Measurements from ENCODE around the gene PARVG. TPM values are rescaled to one million over a fixed set of nuclear protein-coding genes. Genes with fewer than 3 reads are reported as not detected.

PARVG gene
- total RNA-seq, 2 experiments from 2014 or later = 175 to 186 TPM

- CTCF ChIA-PET = interaction anchor here (1.0 to 1.1 kb wide), 2 partner anchors 97 to 190 kb away, joined by 3 read pairs; no protein-coding TSS in a partner anchor
- POLR2A ChIA-PET = interaction anchor here (0.6 to 5.4 kb wide), 5 partner anchors 10 to 228 kb away, joined by 3 to 53 read pairs (median 5); partner anchors contain the start of gene SAMM50
- peak; percentile 31 for DNase-seq
These were observed 2.5 kb downstream of the PARVG start for GRCh38 chr22:44183287-44183588.

GRCh38 chr22:44184006-44184405 is 3.3 kb downstream of the PARVG start:
- peaks cover 38% of the 10 kb centered on the region for H3K4me1 Mint-ChIP-seq (ENCODE audit: low read depth)
- no peak overlapping the region for H3K4me3 Mint-ChIP-seq
- no peak for ATAC-seq
- ChIA-PET CTCF (interaction anchor here (1.0 kb wide), 1 partner anchor 102 kb away, joined by 5 read pairs; no protein-coding TSS in a partner anchor), POLR2A (interaction anchor here (5.4 kb wide), 1 partner anchor 9 kb away, joined by 53 read pairs; no protein-coding TSS in a partner anchor)
- H3K36me3 Mint-ChIP-seq (ENCODE audit: low read depth) = peaks cover 31% of the 10 kb centered on the region
- H3K27ac Mint-ChIP-seq = no peak overlapping the region
- H3K9me3 Mint-ChIP-seq (ENCODE audit: insufficient read depth) = no peaks in the 10 kb centered on the region
- no peak for DNase-seq
- peaks cover 5% of the 10 kb centered on the region for H3K27me3 Mint-ChIP-seq (ENCODE audit: low read depth)

More at GRCh38 chr22:44183287-44183588, 2.5 kb downstream of the PARVG start:
- no peak for ATAC-seq
- peaks cover 5% of the 10 kb centered on the region for H3K27me3 Mint-ChIP-seq (ENCODE audit: low read depth)
- peaks cover 38% of the 10 kb centered on the region for H3K4me1 Mint-ChIP-seq (ENCODE audit: low read depth)
- H3K4me3 Mint-ChIP-seq = peak overlapping the region; percentile 95
- H3K27ac Mint-ChIP-seq = peak overlapping the region; percentile 92
- peaks cover 31% of the 10 kb centered on the region for H3K36me3 Mint-ChIP-seq (ENCODE audit: low read depth)
- no peaks in the 10 kb centered on the region for H3K9me3 Mint-ChIP-seq (ENCODE audit: insufficient read depth)

GRCh38 chr22:44185237-44186120 is 4.8 kb downstream of the PARVG start:
- Mint-ChIP-seq H3K9me3 (ENCODE audit: insufficient read depth) (no peaks in the 10 kb centered on the region), H3K27ac (no peak overlapping the region), H3K27me3 (ENCODE audit: low read depth) (no peaks in the 10 kb centered on the region), H3K4me1 (ENCODE audit: low read depth) (peaks cover 35% of the 10 kb centered on the region), H3K4me3 (no peak overlapping the region), H3K36me3 (ENCODE audit: low read depth) (peaks cover 34% of the 10 kb centered on the region)
- ATAC-seq (no peak), DNase-seq (no peak)
- ChIA-PET POLR2A (interaction anchor here (1.0 kb wide), 1 partner anchor 10 kb away, joined by 3 read pairs; no protein-coding TSS in a partner anchor), CTCF (no interaction called here)

- H3K36me3 Mint-ChIP-seq (ENCODE audit: low read depth) = peaks cover 34% of the 10 kb centered on the region
- peaks cover 35% of the 10 kb centered on the region for H3K4me1 Mint-ChIP-seq (ENCODE audit: low read depth)
- no peak overlapping the region for H3K4me3 Mint-ChIP-seq
- no peaks in the 10 kb centered on the region for H3K27me3 Mint-ChIP-seq (ENCODE audit: low read depth)
- H3K9me3 Mint-ChIP-seq (ENCODE audit: insufficient read depth) = no peaks in the 10 kb centered on the region
- no peak for ATAC-seq
- H3K27ac Mint-ChIP-seq = no peak overlapping the region
- ChIA-PET POLR2A (interaction anchor here (1.0 kb wide), 1 partner anchor 9 kb away, joined by 3 read pairs; no protein-coding TSS in a partner anchor), CTCF (no interaction called here)
- DNase-seq = no peak
These were observed 5.4 kb downstream of the PARVG start for GRCh38 chr22:44186121-44186510.

GRCh38 chr22:44186737-44187136 is 6.0 kb downstream of the PARVG start:
- no peaks in the 10 kb centered on the region for H3K27me3 Mint-ChIP-seq (ENCODE audit: low read depth)
- peaks cover 37% of the 10 kb centered on the region for H3K36me3 Mint-ChIP-seq (ENCODE audit: low read depth)
- ATAC-seq = no peak
- peaks cover 38% of the 10 kb centered on the region for H3K4me1 Mint-ChIP-seq (ENCODE audit: low read depth)
- DNase-seq = no peak
- POLR2A ChIA-PET = interaction anchor here (1.0 kb wide), 1 partner anchor 8 kb away, joined by 3 read pairs; no protein-coding TSS in a partner anchor
- H3K4me3 Mint-ChIP-seq = no peak overlapping the region
- no peak overlapping the region for H3K27ac Mint-ChIP-seq
- H3K9me3 Mint-ChIP-seq (ENCODE audit: insufficient read depth) = no peaks in the 10 kb centered on the region
- CTCF ChIA-PET = no interaction called here

GRCh38 chr22:44187652-44188230 is 7.0 kb downstream of the PARVG start:
- peaks cover 42% of the 10 kb centered on the region for H3K4me1 Mint-ChIP-seq (ENCODE audit: low read depth)
- H3K27me3 Mint-ChIP-seq (ENCODE audit: low read depth) = no peaks in the 10 kb centered on the region
- ChIA-PET CTCF (no interaction called here), POLR2A (no interaction called here)
- no peak for ATAC-seq
- no peaks in the 10 kb centered on the region for H3K9me3 Mint-ChIP-seq (ENCODE audit: insufficient read depth)
- peaks cover 37% of the 10 kb centered on the region for H3K36me3 Mint-ChIP-seq (ENCODE audit: low read depth)
- DNase-seq = no peak
- no peak overlapping the region for H3K27ac Mint-ChIP-seq
- H3K4me3 Mint-ChIP-seq = no peak overlapping the region

- ATAC-seq (no peak), DNase-seq (no peak)
- Mint-ChIP-seq H3K4me1 (ENCODE audit: low read depth) (peaks cover 44% of the 10 kb centered on the region), H3K9me3 (ENCODE audit: insufficient read depth) (no peaks in the 10 kb centered on the region), H3K27me3 (ENCODE audit: low read depth) (no peaks in the 10 kb centered on the region), H3K27ac (no peak overlapping the region), H3K36me3 (ENCODE audit: low read depth) (peaks cover 43% of the 10 kb centered on the region), H3K4me3 (no peak overlapping the region)
- CTCF ChIA-PET = no interaction called here
- POLR2A ChIA-PET = no interaction called here
These were observed 7.6 kb downstream of the PARVG start for GRCh38 chr22:44188316-44188715.

GRCh38 chr22:44188986-44189630 is 8.4 kb downstream of the PARVG start:
- H3K27ac Mint-ChIP-seq = no peak overlapping the region
- ChIA-PET POLR2A (no interaction called here), CTCF (no interaction called here)
- ATAC-seq (no peak), DNase-seq (no peak)
- peaks cover 43% of the 10 kb centered on the region for H3K36me3 Mint-ChIP-seq (ENCODE audit: low read depth)
- H3K4me1 Mint-ChIP-seq (ENCODE audit: low read depth) = peaks cover 44% of the 10 kb centered on the region
- H3K4me3 Mint-ChIP-seq = no peak overlapping the region
- no peaks in the 10 kb centered on the region for H3K9me3 Mint-ChIP-seq (ENCODE audit: insufficient read depth)
- no peaks in the 10 kb centered on the region for H3K27me3 Mint-ChIP-seq (ENCODE audit: low read depth)

- Mint-ChIP-seq H3K27me3 (ENCODE audit: low read depth) (no peaks in the 10 kb centered on the region), H3K4me3 (no peak overlapping the region), H3K4me1 (ENCODE audit: low read depth) (peaks cover 47% of the 10 kb centered on the region), H3K9me3 (ENCODE audit: insufficient read depth) (no peaks in the 10 kb centered on the region), H3K27ac (no peak overlapping the region), H3K36me3 (ENCODE audit: low read depth) (peaks cover 49% of the 10 kb centered on the region)
- POLR2A ChIA-PET = interaction anchor here (7.7 kb wide), 1 partner anchor 8 kb away, joined by 53 read pairs; the partner anchor contains the start of gene PARVG
- DNase-seq (no peak), ATAC-seq (no peak)
- CTCF ChIA-PET = interaction anchor here (1.1 to 1.9 kb wide), 2 partner anchors 9 to 197 kb away, joined by 3 to 4 read pairs; no protein-coding TSS in a partner anchor
These were observed 9.8 kb downstream of the PARVG start for GRCh38 chr22:44190381-44190976.

- ChIA-PET CTCF (interaction anchor here (1.1 to 1.9 kb wide), 2 partner anchors 10 to 198 kb away, joined by 3 to 4 read pairs; no protein-coding TSS in a partner anchor), POLR2A (interaction anchor here (7.7 kb wide), 1 partner anchor 9 kb away, joined by 53 read pairs; the partner anchor contains the start of gene PARVG)
- no peak overlapping the region for H3K4me3 Mint-ChIP-seq
- H3K27ac Mint-ChIP-seq = no peak overlapping the region
- peaks cover 49% of the 10 kb centered on the region for H3K36me3 Mint-ChIP-seq (ENCODE audit: low read depth)
- DNase-seq (peak; percentile 33), ATAC-seq (peak; percentile 32)
- peaks cover 47% of the 10 kb centered on the region for H3K4me1 Mint-ChIP-seq (ENCODE audit: low read depth)
- H3K9me3 Mint-ChIP-seq (ENCODE audit: insufficient read depth) = no peaks in the 10 kb centered on the region
- H3K27me3 Mint-ChIP-seq (ENCODE audit: low read depth) = no peaks in the 10 kb centered on the region
These were observed 10.3 kb downstream of the PARVG start for GRCh38 chr22:44191036-44191454.

GRCh38 chr22:44192098-44192815 is 11.5 kb downstream of the PARVG start:
- Mint-ChIP-seq H3K9me3 (ENCODE audit: insufficient read depth) (no peaks in the 10 kb centered on the region), H3K4me1 (ENCODE audit: low read depth) (peaks cover 44% of the 10 kb centered on the region), H3K36me3 (ENCODE audit: low read depth) (peaks cover 46% of the 10 kb centered on the region), H3K27me3 (ENCODE audit: low read depth) (no peaks in the 10 kb centered on the region), H3K4me3 (no peak overlapping the region), H3K27ac (no peak overlapping the region)
- ATAC-seq (peak; percentile 61), DNase-seq (peak; percentile 59)
- ChIA-PET CTCF (interaction anchor here (1.1 to 1.3 kb wide), 2 partner anchors 11 to 199 kb away, joined by 3 read pairs; no protein-coding TSS in a partner anchor), POLR2A (interaction anchor here (7.7 kb wide), 1 partner anchor 10 kb away, joined by 53 read pairs; the partner anchor contains the start of gene PARVG)

Measured in activated CD8-positive, alpha-beta T cell treated with anti-CD3 and anti-CD28 coated beads, Interleukin-2, amount 10 ng/mL, durations not matched to agents 7 days and 5 days (primary cell).